ENCODE results near the gene MYL11. TPM values are rescaled to one million over a fixed set of nuclear protein-coding genes. Genes with fewer than 3 reads are reported as not detected.
A peak's percentile ranks its signal among the peaks of the same experiment; 100 is the strongest.

MYL11 gene
- polyA plus RNA-seq, 2 donors = 1.3 to 2.1 TPM

- Histone ChIP-seq H3K27me3 (ENCODE audit: control insufficient read depth in 1 of 2, insufficient read depth in 2 of 2, low read length in 2 of 2) (no peaks in the 10 kb centered on the region), H3K36me3 (ENCODE audit: control insufficient read depth in 2 of 2, insufficient read depth in 2 of 2, low read length in 1 of 2) (peaks cover under 1 to 3% of the 10 kb centered on the region in 2 donors), H3K27ac (ENCODE audit: low read depth in 2 of 2, low read length in 1 of 2) (peak overlapping the region; percentile 93 to 96), H3K9me3 (ENCODE audit: control insufficient read depth in 2 of 2, insufficient read depth in 1 of 2, low read depth in 1 of 2, low read length in 1 of 2) (no peaks in the 10 kb centered on the region), H3K4me3 (ENCODE audit: low read depth in 1 of 2, low read length in 2 of 2) (peak overlapping the region; percentile 61 to 66), H3K4me1 (ENCODE audit: control insufficient read depth in 2 of 2, insufficient read depth in 2 of 2, low read length in 1 of 2) (peaks cover 0 to 5% of the 10 kb centered on the region in 2 donors)
- WGBS, 2 donors = 58 to 60% methylated on average over 18 of the region's 18 CpGs
These were observed 42.3 kb downstream of the MYL11 start for GRCh38 chr16:30416624-30417528.

DNA sequence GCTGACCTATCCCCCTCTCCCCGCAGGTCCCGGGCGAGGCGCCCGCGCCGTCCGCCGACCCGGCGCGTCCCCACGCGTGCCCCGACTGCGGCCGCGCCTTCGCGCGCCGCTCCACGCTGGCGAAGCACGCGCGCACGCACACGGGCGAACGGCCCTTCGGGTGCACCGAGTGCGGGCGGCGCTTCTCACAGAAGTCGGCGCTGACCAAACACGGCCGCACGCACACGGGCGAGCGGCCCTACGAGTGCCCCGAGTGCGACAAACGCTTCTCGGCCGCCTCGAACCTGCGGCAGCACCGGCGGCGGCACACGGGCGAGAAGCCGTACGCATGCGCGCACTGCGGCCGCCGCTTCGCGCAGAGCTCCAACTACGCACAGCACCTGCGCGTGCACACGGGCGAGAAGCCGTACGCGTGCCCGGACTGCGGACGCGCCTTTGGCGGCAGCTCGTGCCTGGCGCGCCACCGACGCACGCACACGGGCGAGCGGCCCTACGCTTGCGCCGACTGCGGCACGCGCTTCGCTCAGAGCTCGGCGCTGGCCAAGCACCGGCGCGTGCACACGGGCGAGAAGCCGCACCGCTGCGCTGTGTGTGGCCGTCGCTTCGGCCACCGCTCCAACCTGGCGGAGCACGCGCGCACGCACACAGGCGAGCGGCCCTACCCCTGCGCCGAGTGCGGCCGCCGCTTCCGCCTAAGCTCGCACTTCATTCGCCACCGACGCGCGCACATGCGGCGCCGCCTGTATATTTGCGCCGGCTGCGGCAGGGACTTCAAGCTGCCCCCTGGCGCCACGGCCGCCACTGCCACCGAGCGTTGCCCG lies 43.1 kb downstream of the MYL11 start:
- H3K4me1 ChIP-seq (ENCODE audit: control insufficient read depth in 2 of 2, insufficient read depth in 2 of 2, low read length in 1 of 2) = peaks cover 0 to 5% of the 10 kb centered on the region in 2 donors
- peak overlapping the region; percentile 61 to 66 for H3K4me3 ChIP-seq (ENCODE audit: low read depth in 1 of 2, low read length in 2 of 2)
- no peaks in the 10 kb centered on the region for H3K27me3 ChIP-seq (ENCODE audit: control insufficient read depth in 1 of 2, insufficient read depth in 2 of 2, low read length in 2 of 2)
- peak overlapping the region; percentile 93 to 96 for H3K27ac ChIP-seq (ENCODE audit: low read depth in 2 of 2, low read length in 1 of 2)
- 1% methylated on average over 134 to 140 of the region's 140 CpGs for WGBS, 2 donors
- H3K9me3 ChIP-seq (ENCODE audit: control insufficient read depth in 2 of 2, insufficient read depth in 1 of 2, low read depth in 1 of 2, low read length in 1 of 2) = no peaks in the 10 kb centered on the region
- peaks cover 2 to 3% of the 10 kb centered on the region in 2 donors for H3K36me3 ChIP-seq (ENCODE audit: control insufficient read depth in 2 of 2, insufficient read depth in 2 of 2, low read length in 1 of 2)

DNA sequence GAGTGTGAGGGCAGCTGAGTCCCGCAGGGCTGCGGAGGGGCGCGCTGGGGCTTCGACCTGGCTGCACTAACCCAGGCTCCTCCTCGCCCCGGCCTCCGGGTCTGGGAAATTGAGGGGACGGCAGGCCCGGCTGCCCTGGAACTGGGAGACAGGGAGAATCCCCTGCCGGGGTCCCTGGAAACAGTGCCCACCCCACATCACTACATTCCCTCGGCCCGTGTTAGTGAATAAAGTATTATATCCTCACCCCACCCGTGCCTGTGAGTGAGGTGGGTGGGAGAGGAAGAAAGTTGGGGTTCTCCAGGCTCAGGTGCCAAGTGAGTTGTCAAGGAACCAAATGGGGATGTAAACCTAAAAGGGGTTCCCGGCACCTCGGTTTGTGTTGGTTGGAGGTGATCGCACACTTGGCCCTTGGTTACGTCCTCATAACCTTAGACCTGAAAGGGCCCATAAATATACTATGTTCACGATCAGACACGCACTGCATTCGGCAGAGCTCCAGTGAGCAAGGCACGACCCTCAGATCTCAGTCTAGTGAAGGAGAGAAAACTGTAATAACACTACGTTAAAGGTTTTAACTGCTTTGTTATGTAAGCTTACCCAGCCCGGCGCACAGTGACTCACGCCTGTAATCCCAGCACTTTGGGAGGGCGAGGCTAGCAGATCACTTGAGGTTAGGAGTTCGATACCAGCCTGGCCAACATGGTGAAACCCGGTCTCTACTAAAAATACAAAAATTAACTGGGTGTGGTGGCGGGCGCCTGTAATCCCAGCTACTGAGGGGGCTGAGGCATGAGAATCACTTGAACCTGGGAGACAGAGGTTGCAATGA lies 44.0 kb downstream of the MYL11 start:
- 46 to 55% methylated on average over 31 of the region's 31 CpGs for WGBS, 2 donors
- peaks cover 0 to 5% of the 10 kb centered on the region in 2 donors for H3K4me1 ChIP-seq (ENCODE audit: control insufficient read depth in 2 of 2, insufficient read depth in 2 of 2, low read length in 1 of 2)
- H3K27me3 ChIP-seq (ENCODE audit: control insufficient read depth in 1 of 2, insufficient read depth in 2 of 2, low read length in 2 of 2) = no peaks in the 10 kb centered on the region
- peaks cover 2 to 3% of the 10 kb centered on the region in 2 donors for H3K36me3 ChIP-seq (ENCODE audit: control insufficient read depth in 2 of 2, insufficient read depth in 2 of 2, low read length in 1 of 2)
- peak overlapping the region; percentile 93 to 96 for H3K27ac ChIP-seq (ENCODE audit: low read depth in 2 of 2, low read length in 1 of 2)
- H3K4me3 ChIP-seq (ENCODE audit: low read depth in 1 of 2, low read length in 2 of 2) = peak overlapping the region; percentile 61 to 66
- no peaks in the 10 kb centered on the region for H3K9me3 ChIP-seq (ENCODE audit: control insufficient read depth in 2 of 2, insufficient read depth in 1 of 2, low read depth in 1 of 2, low read length in 1 of 2)

DNA sequence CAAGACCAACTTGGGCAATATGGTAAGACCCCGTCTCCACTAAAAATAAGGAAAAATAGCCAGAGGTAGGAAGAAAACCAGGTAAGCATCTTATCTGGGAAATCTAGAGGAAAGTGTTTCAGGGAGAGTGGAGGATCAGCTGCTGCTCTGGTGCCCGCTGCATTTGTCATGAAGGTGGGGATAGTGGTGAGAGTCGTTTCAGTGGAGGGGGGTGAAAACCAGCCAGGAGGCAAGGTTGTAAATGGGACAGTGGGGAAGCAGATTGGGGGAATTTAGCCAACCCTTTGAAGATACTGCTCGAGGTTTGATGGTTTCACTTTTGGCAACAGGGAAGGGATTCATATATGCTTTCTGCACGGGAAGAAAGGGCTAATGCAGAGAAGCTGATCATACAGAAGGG lies 46.4 kb downstream of the MYL11 start:
- H3K27ac ChIP-seq (ENCODE audit: low read depth in 2 of 2, low read length in 1 of 2) = no peak overlapping the region
- H3K9me3 ChIP-seq (ENCODE audit: control insufficient read depth in 2 of 2, insufficient read depth in 1 of 2, low read depth in 1 of 2, low read length in 1 of 2) = no peaks in the 10 kb centered on the region
- H3K36me3 ChIP-seq (ENCODE audit: control insufficient read depth in 2 of 2, insufficient read depth in 2 of 2, low read length in 1 of 2) = peaks cover 2 to 13% of the 10 kb centered on the region in 2 donors
- WGBS, 2 donors = 66 to 73% methylated on average over 5 of the region's 5 CpGs
- H3K27me3 ChIP-seq (ENCODE audit: control insufficient read depth in 1 of 2, insufficient read depth in 2 of 2, low read length in 2 of 2) = no peaks in the 10 kb centered on the region
- H3K4me1 ChIP-seq (ENCODE audit: control insufficient read depth in 2 of 2, insufficient read depth in 2 of 2, low read length in 1 of 2) = peaks cover 0 to 5% of the 10 kb centered on the region in 2 donors
- no peak overlapping the region for H3K4me3 ChIP-seq (ENCODE audit: low read depth in 1 of 2, low read length in 2 of 2)

Other genes with a start within 250 kb of the MYL11 start
- 10 to 100 TPM; 18.0 to 18.4 TPM for gene CORO1A, start 191.2 kb upstream of the MYL11 start, polyA plus RNA-seq
- 100 to 1,000 TPM; 195 to 283 TPM for gene BOLA2B, start 181.1 kb upstream of the MYL11 start, polyA plus RNA-seq
- gene SLX1A, start 180.9 kb upstream of the MYL11 start, polyA plus RNA-seq = 10 to 100 TPM; 44.9 to 48.2 TPM
- 10 to 100 TPM; 10.0 to 39.0 TPM for gene SULT1A3, start 175.5 kb upstream of the MYL11 start, polyA plus RNA-seq
- gene NPIPB13, start 126.3 kb upstream of the MYL11 start, polyA plus RNA-seq = 1 to 10 TPM; 2.6 to 7.4 TPM
- gene CD2BP2, start 19.5 kb upstream of the MYL11 start, polyA plus RNA-seq = 10 to 100 TPM; 25.2 to 34.3 TPM
- 10 to 100 TPM; 19.8 to 27.5 TPM for gene TBC1D10B, start 4.3 kb upstream of the MYL11 start, polyA plus RNA-seq
- gene SEPTIN1, start 7.8 kb downstream of the MYL11 start, polyA plus RNA-seq = 1 to 10 TPM; 3.5 to 6.8 TPM
- 1 to 10 TPM; 1.4 to 2.6 TPM for gene ZNF48, start 20.6 kb downstream of the MYL11 start, polyA plus RNA-seq
- gene ZNF771, start 32.8 kb downstream of the MYL11 start, polyA plus RNA-seq = 1 to 10 TPM; 2.2 to 4.7 TPM
- 10 to 100 TPM in 1 of 2 donors, 1 to 10 TPM in 1; 9.5 to 32.6 TPM for gene DCTPP1, start 55.2 kb downstream of the MYL11 start, polyA plus RNA-seq
- 10 to 100 TPM; 11.8 to 21.5 TPM for gene SEPHS2, start 71.1 kb downstream of the MYL11 start, polyA plus RNA-seq
- gene ITGAL, start 97.9 kb downstream of the MYL11 start, polyA plus RNA-seq = 1 to 10 TPM; 2.2 to 2.5 TPM
- 10 to 100 TPM; 15.2 to 29.4 TPM for gene ZNF768, start 151.8 kb downstream of the MYL11 start, polyA plus RNA-seq
- gene ZNF747, start 160.1 kb downstream of the MYL11 start, polyA plus RNA-seq = 1 to 10 TPM; 4.4 to 4.5 TPM
- 1 to 10 TPM; 2.7 to 3.1 TPM for gene ZNF764, start 183.6 kb downstream of the MYL11 start, polyA plus RNA-seq
- 10 to 100 TPM in 1 of 2 donors, 1 to 10 TPM in 1; 8.4 to 16.3 TPM for gene ZNF688, start 196.9 kb downstream of the MYL11 start, polyA plus RNA-seq
- 1 to 10 TPM; 3.2 to 5.9 TPM for gene ZNF785, start 210.9 kb downstream of the MYL11 start, polyA plus RNA-seq
- gene ZNF689, start 235.6 kb downstream of the MYL11 start, polyA plus RNA-seq = 1 to 10 TPM; 1.3 to 2.0 TPM